OCI-LY1 (cell line): ENCODE measurements around the gene SPATA12.

Experiments used
- H2AFZ ChIP-seq: fragments of 200-600 bp; sonication (generic), shearing (Covaris generic); 2 replicates; pipeline ENCODE4 v1.6.0; 2014; ENCODE audit warnings: antibody characterized with exemption, mild to moderate bottlenecking, low read length
- H3F3A ChIP-seq: fragments of 200-600 bp; sonication (generic), shearing (Covaris generic); 2 replicates; pipeline ENCODE4 v1.6.0; 2014; ENCODE audit warnings: mild to moderate bottlenecking, antibody characterized with exemption, low read length, moderate library complexity; ENCODE audit not compliant: insufficient read depth
- H3K27ac ChIP-seq: fragments of 200-600 bp; sonication (generic); 2 replicates; pipeline ENCODE4 v1.5.1; 2014; ENCODE audit warnings: low read length, mixed run types, mild to moderate bottlenecking, low read depth; ENCODE audit not compliant: poor library complexity, severe bottlenecking
- H3K27me3 ChIP-seq: fragments of 200-600 bp; sonication (generic); 2 replicates; pipeline ENCODE4 v1.6.0; 2014; ENCODE audit warnings: antibody characterized with exemption, mild to moderate bottlenecking, low read length, moderate library complexity; ENCODE audit not compliant: insufficient read depth
- H3K36me3 ChIP-seq: fragments of 200-600 bp; sonication (generic); 2 replicates; pipeline ENCODE4 v1.6.1; 2014; ENCODE audit warnings: mild to moderate bottlenecking, antibody characterized with exemption, low read length, moderate library complexity, mixed read lengths; ENCODE audit not compliant: insufficient read depth
- H3K4me1 ChIP-seq: fragments of 200-600 bp; sonication (generic); 2 replicates; pipeline ENCODE4 v1.5.1; 2014; ENCODE audit warnings: mild to moderate bottlenecking, low read length, moderate library complexity; ENCODE audit not compliant: insufficient read depth, severe bottlenecking
- H3K4me2 ChIP-seq: fragments of 200-600 bp; sonication (generic), shearing (Covaris generic); 2 replicates; pipeline ENCODE4 v1.6.1; 2014; ENCODE audit warnings: low read length
- H3K4me3 ChIP-seq: fragments of 200-600 bp; sonication (generic); 2 replicates; pipeline ENCODE4 v1.5.1; 2014; ENCODE audit warnings: low read length, low read depth, mild to moderate bottlenecking, mixed read lengths; ENCODE audit not compliant: poor library complexity, severe bottlenecking
- H3K79me2 ChIP-seq: fragments of 200-600 bp; shearing (Covaris generic); 2 replicates; pipeline ENCODE4 v1.6.1; 2016; ENCODE audit warnings: mixed run types, low read length, mixed read lengths; ENCODE audit not compliant: insufficient read depth
- H3K9ac ChIP-seq: fragments of 200-600 bp; sonication (generic), shearing (Covaris generic); 2 replicates; pipeline ENCODE4 v1.6.1; 2014; ENCODE audit warnings: mild to moderate bottlenecking, low read length, mixed read lengths
- H3K9me2 ChIP-seq: fragments of 200-600 bp; sonication (generic), shearing (Covaris generic); 2 replicates; pipeline ENCODE4 v1.6.1; 2014; ENCODE audit warnings: low read depth, mild to moderate bottlenecking, low read length, mixed read lengths
- H3K9me3 ChIP-seq: fragments of 200-600 bp; shearing (Covaris generic); 2 replicates; pipeline ENCODE4 v1.6.1; 2014; ENCODE audit warnings: low read length, mixed read lengths
- H4K20me1 ChIP-seq: fragments of 200-600 bp; sonication (generic), shearing (Covaris generic); 2 replicates; pipeline ENCODE4 v1.6.0; 2016; ENCODE audit warnings: mild to moderate bottlenecking, low read length; ENCODE audit not compliant: insufficient read depth
- CTCF ChIP-seq: fragments of 200-600 bp; sonication (generic), shearing (Covaris generic); IDR thresholded peaks from 2 replicates; pipeline ENCODE4 v1.5.1; 2017; ENCODE audit warnings: mild to moderate bottlenecking, antibody characterized with exemption, low read length, moderate library complexity, mixed read lengths
- EZH2 ChIP-seq: fragments of 200-600 bp; sonication (generic), shearing (Covaris generic); IDR thresholded peaks from 2 replicates; pipeline ENCODE4 v1.8.0; 2017; ENCODE audit warnings: borderline replicate concordance, mixed run types, mild to moderate bottlenecking, antibody characterized with exemption, low read length, moderate library complexity, mixed read lengths

The SPATA12 gene

GRCh38 chr3:57076422-57076951 is 16.0 kb downstream of the SPATA12 start:
- Histone ChIP-seq H3K9ac (no peak overlapping the region), H3K79me2 (no peaks in the 10 kb centered on the region), H2AFZ (no peak overlapping the region), H3F3A (no peaks in the 10 kb centered on the region), H3K9me3 (no peaks in the 10 kb centered on the region), H3K27me3 (no peaks in the 10 kb centered on the region), H4K20me1 (no peaks in the 10 kb centered on the region), H3K4me3 (no peak overlapping the region), H3K4me1 (peaks cover 29% of the 10 kb centered on the region), H3K36me3 (no peaks in the 10 kb centered on the region), H3K4me2 (no peak overlapping the region; the same call in 1 of the 2 replicates), H3K27ac (no peak overlapping the region), H3K9me2 (no peaks in the 10 kb centered on the region)
- TF ChIP-seq CTCF (no peak), EZH2 (no peak)

GRCh38 chr3:57077630-57078343 is 17.3 kb downstream of the SPATA12 start:
- H3K4me3 ChIP-seq, result peak overlapping the region; percentile 77
- no peaks in the 10 kb centered on the region for H3K36me3 ChIP-seq
- H3K9ac ChIP-seq, result peak overlapping the region; percentile 70
- no peaks in the 10 kb centered on the region for H3K79me2 ChIP-seq
- no peaks in the 10 kb centered on the region for H4K20me1 ChIP-seq
- no peak for TF ChIP-seq CTCF
- TF ChIP-seq EZH2, result no peak
- H3K4me1 ChIP-seq, result peaks cover 29% of the 10 kb centered on the region
- H3K4me2 ChIP-seq, result peak overlapping the region; percentile 77
- H3K27me3 ChIP-seq, result no peaks in the 10 kb centered on the region
- H3K27ac ChIP-seq, result peak overlapping the region; percentile 33
- H2AFZ ChIP-seq, result no peak overlapping the region
- H3K9me2 ChIP-seq, result no peaks in the 10 kb centered on the region
- H3K9me3 ChIP-seq, result no peaks in the 10 kb centered on the region
- H3F3A ChIP-seq, result no peaks in the 10 kb centered on the region

- peak overlapping the region; percentile 33 for H3K27ac ChIP-seq
- peaks cover 29% of the 10 kb centered on the region for H3K4me1 ChIP-seq
- peak overlapping the region; percentile 77 for H3K4me2 ChIP-seq
- no peaks in the 10 kb centered on the region for H3K36me3 ChIP-seq
- peak overlapping the region; percentile 77 for H3K4me3 ChIP-seq
- H3K27me3 ChIP-seq, result no peaks in the 10 kb centered on the region
- peak overlapping the region; percentile 70 for H3K9ac ChIP-seq
- no peaks in the 10 kb centered on the region for H3F3A ChIP-seq
- no peaks in the 10 kb centered on the region for H3K9me2 ChIP-seq
- H3K9me3 ChIP-seq, result no peaks in the 10 kb centered on the region
- no peak overlapping the region for H2AFZ ChIP-seq
- H3K79me2 ChIP-seq, result no peaks in the 10 kb centered on the region
- H4K20me1 ChIP-seq, result no peaks in the 10 kb centered on the region
- TF ChIP-seq EZH2 (no peak), CTCF (no peak)
Observed at GRCh38 chr3:57078344-57078634, 17.8 kb downstream of the SPATA12 start.
